ENCODE measurements around the gene DUSP3. TPM values are rescaled to one million over a fixed set of nuclear protein-coding genes. Genes with fewer than 3 reads are reported as not detected.

The DUSP3 gene
- total RNA-seq, 1 experiment from 2014 or later = 16.9 TPM

- H3K79me2 ChIP-seq (ENCODE audit: insufficient read depth, low read length) = no peaks in the 10 kb centered on the region
- H3K14ac ChIP-seq (ENCODE audit: insufficient read depth, low read length) = no peak overlapping the region
- no peak overlapping the region for H2BK15ac ChIP-seq (ENCODE audit: low read depth, low read length)
- no peak overlapping the region for H2BK5ac ChIP-seq (ENCODE audit: insufficient read length, low read length)
- no peak overlapping the region for H3K4me2 ChIP-seq (ENCODE audit: insufficient read depth, insufficient read length, low read length)
- no peaks in the 10 kb centered on the region for H4K20me1 ChIP-seq (ENCODE audit: control insufficient read depth, insufficient read depth, insufficient read length)
- no peaks in the 10 kb centered on the region for H3K27me3 Mint-ChIP-seq (ENCODE audit: low read depth)
- no peak overlapping the region for H3K56ac ChIP-seq (ENCODE audit: insufficient read length, low read depth, low read length)
- no peak overlapping the region for H3K4ac ChIP-seq (ENCODE audit: low read depth, low read length)
- no peak for DNase-seq
- H3K27me3 ChIP-seq (ENCODE audit: insufficient read depth, low read length) = no peaks in the 10 kb centered on the region
- H3K4me1 ChIP-seq (ENCODE audit: insufficient read depth, low read length) = no peaks in the 10 kb centered on the region
- no peak overlapping the region for H3K27ac ChIP-seq (ENCODE audit: insufficient read length, low read depth, low read length)
- no peak overlapping the region for H3K18ac ChIP-seq (ENCODE audit: insufficient read length, low read depth, low read length)
- no peak overlapping the region for H2AK5ac ChIP-seq (ENCODE audit: insufficient read length, low read length)
- TF ChIP-seq, protein P1, sequence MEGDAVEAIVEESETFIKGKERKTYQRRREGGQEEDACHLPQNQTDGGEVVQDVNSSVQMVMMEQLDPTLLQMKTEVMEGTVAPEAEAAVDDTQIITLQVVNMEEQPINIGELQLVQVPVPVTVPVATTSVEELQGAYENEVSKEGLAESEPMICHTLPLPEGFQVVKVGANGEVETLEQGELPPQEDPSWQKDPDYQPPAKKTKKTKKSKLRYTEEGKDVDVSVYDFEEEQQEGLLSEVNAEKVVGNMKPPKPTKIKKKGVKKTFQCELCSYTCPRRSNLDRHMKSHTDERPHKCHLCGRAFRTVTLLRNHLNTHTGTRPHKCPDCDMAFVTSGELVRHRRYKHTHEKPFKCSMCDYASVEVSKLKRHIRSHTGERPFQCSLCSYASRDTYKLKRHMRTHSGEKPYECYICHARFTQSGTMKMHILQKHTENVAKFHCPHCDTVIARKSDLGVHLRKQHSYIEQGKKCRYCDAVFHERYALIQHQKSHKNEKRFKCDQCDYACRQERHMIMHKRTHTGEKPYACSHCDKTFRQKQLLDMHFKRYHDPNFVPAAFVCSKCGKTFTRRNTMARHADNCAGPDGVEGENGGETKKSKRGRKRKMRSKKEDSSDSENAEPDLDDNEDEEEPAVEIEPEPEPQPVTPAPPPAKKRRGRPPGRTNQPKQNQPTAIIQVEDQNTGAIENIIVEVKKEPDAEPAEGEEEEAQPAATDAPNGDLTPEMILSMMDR (conservative IDR thresholded peaks at IDR 0.05) = no peak
- H3K23ac ChIP-seq (ENCODE audit: insufficient read length, low read depth, low read length) = no peak overlapping the region
- no peak overlapping the region for H2BK12ac ChIP-seq (ENCODE audit: insufficient read length, low read depth, low read length)
- WGBS (ENCODE audit: extremely low coverage, insufficient read length, low lambda C conversion rate) = no CpG with 5 or more reads among the region's 2 CpGs
- H4K5ac ChIP-seq (ENCODE audit: insufficient read length, low read depth, low read length) = no peak overlapping the region
- H3K9me3 Mint-ChIP-seq = peaks cover 20 to 25% of the 10 kb centered on the region in 2 experiments
- H3K36me3 Mint-ChIP-seq (ENCODE audit: insufficient read depth in 1 of 3, low read depth in 3 of 3) = peaks cover 4 to 29% (median 19%) of the 10 kb centered on the region in 3 experiments; a peak in 5 of 7 replicates
- no peaks in the 10 kb centered on the region for H3K23me2 ChIP-seq (ENCODE audit: insufficient read length, low read depth, low read length, poor library complexity, severe bottlenecking)
- H3K79me1 ChIP-seq (ENCODE audit: insufficient read depth, low read depth, low read length, poor library complexity, severe bottlenecking) = no peaks in the 10 kb centered on the region
- H2BK20ac ChIP-seq (ENCODE audit: low read depth, low read length, poor library complexity, severe bottlenecking) = no peak overlapping the region
- H3K27ac Mint-ChIP-seq = peak overlapping the region in 1 of 3 experiments; percentile 51; a peak in 1 of 7 replicates
- no peak overlapping the region for H2AFZ ChIP-seq (ENCODE audit: low read length)
- H4K8ac ChIP-seq (replicated peaks; ENCODE audit: insufficient read length, low read depth, low read length) = no peak overlapping the region
- H3K9me3 ChIP-seq (ENCODE audit: control insufficient read depth, low read depth, low read length) = peaks cover 12% of the 10 kb centered on the region
- H3T11ph ChIP-seq (ENCODE audit: low read length) = no peak overlapping the region
- no peak overlapping the region for H3K9ac ChIP-seq (ENCODE audit: extremely low read depth, insufficient read length, low read length)
- H2BK120ac ChIP-seq (ENCODE audit: low read depth, low read length, poor library complexity, severe bottlenecking) = no peak overlapping the region
- H4K91ac ChIP-seq (ENCODE audit: insufficient read length, low read depth, low read length) = no peak overlapping the region
- H3K4me1 Mint-ChIP-seq = peaks cover 26 to 32% of the 10 kb centered on the region in 2 experiments
- no peak overlapping the region for H3K4me3 Mint-ChIP-seq
Measured at GRCh38 chr17:43732958-43733357, 45.8 kb downstream of the DUSP3 start.
